ENCODE data around the gene TNFSF8. TPM values are rescaled to one million over a fixed set of nuclear protein-coding genes. Genes with fewer than 3 reads are reported as not detected.
A peak's percentile ranks its signal among the peaks of the same experiment; 100 is the strongest.

TNFSF8 gene
- total RNA-seq, 4 donors from 2014 or later = 0.54 to 3.9 (median 2.0) TPM

DNA sequence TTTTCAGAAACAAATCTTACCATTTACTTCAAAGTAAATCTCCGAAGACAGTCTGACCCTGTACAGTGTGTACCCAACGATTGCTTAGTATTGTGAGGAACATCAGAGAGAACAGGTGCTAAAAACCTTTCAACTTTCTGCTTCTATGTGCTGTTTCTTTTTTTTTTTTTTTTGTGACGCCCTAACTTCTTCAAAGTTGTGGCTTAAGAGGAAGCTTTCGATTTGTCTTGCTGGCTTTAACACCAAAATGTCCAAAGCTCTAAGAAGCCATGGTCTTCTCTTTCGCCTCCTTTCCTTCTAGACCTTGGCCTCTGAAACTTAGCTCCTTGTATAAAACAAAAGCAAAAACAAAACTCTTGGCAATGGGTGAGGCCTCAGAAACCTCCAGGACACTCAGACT is 1.2 kb downstream of the TNFSF8 start:
- no peaks in the 10 kb centered on the region for H3K9me3 ChIP-seq
- peaks cover 16% of the 10 kb centered on the region for H3K27me3 ChIP-seq
- no peak overlapping the region for H3K27ac ChIP-seq
- no peak overlapping the region for H3K4me3 ChIP-seq
- TF ChIP-seq, protein P1, sequence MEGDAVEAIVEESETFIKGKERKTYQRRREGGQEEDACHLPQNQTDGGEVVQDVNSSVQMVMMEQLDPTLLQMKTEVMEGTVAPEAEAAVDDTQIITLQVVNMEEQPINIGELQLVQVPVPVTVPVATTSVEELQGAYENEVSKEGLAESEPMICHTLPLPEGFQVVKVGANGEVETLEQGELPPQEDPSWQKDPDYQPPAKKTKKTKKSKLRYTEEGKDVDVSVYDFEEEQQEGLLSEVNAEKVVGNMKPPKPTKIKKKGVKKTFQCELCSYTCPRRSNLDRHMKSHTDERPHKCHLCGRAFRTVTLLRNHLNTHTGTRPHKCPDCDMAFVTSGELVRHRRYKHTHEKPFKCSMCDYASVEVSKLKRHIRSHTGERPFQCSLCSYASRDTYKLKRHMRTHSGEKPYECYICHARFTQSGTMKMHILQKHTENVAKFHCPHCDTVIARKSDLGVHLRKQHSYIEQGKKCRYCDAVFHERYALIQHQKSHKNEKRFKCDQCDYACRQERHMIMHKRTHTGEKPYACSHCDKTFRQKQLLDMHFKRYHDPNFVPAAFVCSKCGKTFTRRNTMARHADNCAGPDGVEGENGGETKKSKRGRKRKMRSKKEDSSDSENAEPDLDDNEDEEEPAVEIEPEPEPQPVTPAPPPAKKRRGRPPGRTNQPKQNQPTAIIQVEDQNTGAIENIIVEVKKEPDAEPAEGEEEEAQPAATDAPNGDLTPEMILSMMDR (IDR thresholded peaks at IDR 0.05) = no peak
- H3K36me3 ChIP-seq = no peaks in the 10 kb centered on the region
- 88 to 92% methylated on average over 2 to 5 of the region's 5 CpGs for WGBS, 2 donors (ENCODE audit: low coverage in 1 of 2)
- H3K4me1 ChIP-seq = no peaks in the 10 kb centered on the region
- no peak for ATAC-seq

DNA sequence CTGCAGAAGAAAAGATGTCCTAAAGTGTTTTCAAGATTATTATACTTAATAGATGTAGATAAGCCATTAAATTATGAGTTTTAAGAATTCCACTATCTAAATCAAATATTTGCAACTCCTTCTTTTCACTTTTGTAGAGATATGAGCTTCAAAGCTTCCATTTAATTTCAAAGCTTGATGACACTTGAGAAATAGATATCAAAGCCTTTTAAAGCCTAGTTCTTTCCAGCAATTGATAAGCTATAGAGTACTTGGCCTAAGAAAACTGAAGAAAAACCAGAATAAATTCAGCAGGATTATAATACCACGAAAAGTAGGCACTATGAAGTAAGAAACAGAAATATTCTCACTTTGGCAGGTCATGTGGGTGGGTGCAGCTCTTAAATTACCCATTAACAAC is 1.7 kb downstream of the TNFSF8 start:
- H3K36me3 ChIP-seq = no peaks in the 10 kb centered on the region
- H3K4me1 ChIP-seq = no peaks in the 10 kb centered on the region
- WGBS, 2 donors (ENCODE audit: low coverage in 1 of 2) = 57 to 71% methylated on average over 1 of the region's 1 CpG
- peak overlapping the region in 1 of 2 donors; percentile 20 for H3K4me3 ChIP-seq
- no peak for TF ChIP-seq POLR2A (IDR thresholded peaks at IDR 0.05)
- TF ChIP-seq, protein P1 (IDR thresholded peaks at IDR 0.05) = no peak
- TF ChIP-seq EP300 (IDR thresholded peaks at IDR 0.05) = no peak
- no peak for TF ChIP-seq POLR2AphosphoS5 (IDR thresholded peaks at IDR 0.05)
- no peak overlapping the region for H3K27ac ChIP-seq
- ATAC-seq = no peak
- no peaks in the 10 kb centered on the region for H3K9me3 ChIP-seq
- peaks cover 16% of the 10 kb centered on the region for H3K27me3 ChIP-seq

DNA sequence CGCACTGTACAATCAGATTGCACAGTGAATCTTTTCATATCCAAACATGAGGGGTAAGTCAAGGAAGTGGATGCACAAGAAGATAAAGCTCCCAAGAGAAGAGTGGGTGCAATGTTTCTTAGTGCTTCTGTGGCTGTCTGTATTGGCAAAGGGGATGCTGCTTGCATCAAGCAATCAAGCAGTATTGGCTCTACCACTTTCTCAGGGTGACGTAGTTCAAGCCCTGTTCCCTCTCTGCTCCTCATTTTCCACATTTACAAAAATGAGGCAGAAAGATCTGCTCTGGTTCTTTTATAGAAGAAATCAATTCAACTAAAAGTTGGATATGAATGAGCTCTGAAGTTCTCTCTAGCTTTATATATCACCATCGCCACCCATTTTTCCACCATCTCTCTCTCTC is 2.3 kb downstream of the TNFSF8 start:
- H3K4me3 ChIP-seq = peak overlapping the region in 1 of 2 donors; percentile 20
- H3K27ac ChIP-seq = no peak overlapping the region
- H3K9me3 ChIP-seq = no peaks in the 10 kb centered on the region
- H3K36me3 ChIP-seq = no peaks in the 10 kb centered on the region
- no peak for ATAC-seq
- peaks cover 16% of the 10 kb centered on the region for H3K27me3 ChIP-seq
- TF ChIP-seq POLR2AphosphoS5 (IDR thresholded peaks at IDR 0.05) (no peak), POLR2A (IDR thresholded peaks at IDR 0.05) (no peak), EP300 (IDR thresholded peaks at IDR 0.05) (no peak)
- TF ChIP-seq, protein P1 (IDR thresholded peaks at IDR 0.05) = no peak
- WGBS, 2 donors (ENCODE audit: low coverage in 1 of 2) = 94 to 100% methylated on average over 2 to 3 of the region's 3 CpGs
- no peaks in the 10 kb centered on the region for H3K4me1 ChIP-seq

DNA sequence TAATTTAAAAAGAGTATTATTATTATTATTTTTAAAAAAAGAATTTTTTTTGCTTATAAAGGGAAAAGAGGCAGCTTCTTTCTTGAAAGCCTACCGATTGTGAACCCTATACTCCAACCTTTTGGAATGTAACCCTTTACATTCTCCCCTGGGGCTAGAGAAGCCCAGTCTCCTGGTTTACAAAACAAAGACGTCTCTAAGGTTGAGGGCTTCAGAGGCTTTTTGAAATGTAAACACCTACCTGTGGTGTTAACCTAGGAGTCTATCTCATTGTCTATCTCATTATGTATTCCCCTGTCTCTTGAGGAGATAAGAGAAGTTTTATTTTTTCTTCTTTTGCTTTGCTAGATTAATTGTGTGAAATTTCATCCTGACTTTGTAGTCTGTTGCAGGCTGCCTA is 4.7 kb downstream of the TNFSF8 start:
- WGBS, 2 donors (ENCODE audit: low coverage in 1 of 2) = 49 to 83% methylated on average over 2 of the region's 2 CpGs
- Histone ChIP-seq H3K36me3 (no peaks in the 10 kb centered on the region), H3K27me3 (peaks cover 12% of the 10 kb centered on the region), H3K27ac (no peak overlapping the region), H3K9me3 (no peaks in the 10 kb centered on the region), H3K4me3 (no peak overlapping the region), H3K4me1 (no peaks in the 10 kb centered on the region)
- TF ChIP-seq POLR2AphosphoS5 (IDR thresholded peaks at IDR 0.05) = no peak
- no peak for TF ChIP-seq EP300 (IDR thresholded peaks at IDR 0.05)
- TF ChIP-seq, protein P1 (IDR thresholded peaks at IDR 0.05) = no peak
- TF ChIP-seq POLR2A (IDR thresholded peaks at IDR 0.05) = no peak
- no peak for ATAC-seq

DNA sequence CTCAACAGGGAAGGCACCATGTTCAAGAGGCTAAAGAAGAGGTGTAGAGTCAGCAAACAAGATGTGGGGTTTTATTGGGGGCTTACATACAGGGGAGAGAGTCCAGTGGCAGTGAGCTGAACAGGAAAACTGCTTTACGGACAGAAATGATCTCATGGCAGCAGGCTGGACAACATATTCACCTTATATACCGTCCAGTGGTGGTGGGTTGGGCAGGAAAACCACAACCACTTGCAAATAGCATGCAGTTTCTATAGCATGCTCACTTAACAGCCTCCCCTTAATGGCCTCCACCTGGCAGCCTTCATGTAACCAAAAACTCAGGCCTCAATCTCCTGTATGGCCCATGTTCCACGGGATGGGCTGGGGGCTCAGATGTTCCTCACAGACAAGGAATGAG is 5.4 kb downstream of the TNFSF8 start:
- ATAC-seq = no peak
- Histone ChIP-seq H3K27me3 (peaks cover 6% of the 10 kb centered on the region), H3K36me3 (no peaks in the 10 kb centered on the region), H3K4me1 (no peaks in the 10 kb centered on the region), H3K9me3 (no peaks in the 10 kb centered on the region), H3K4me3 (no peak overlapping the region), H3K27ac (no peak overlapping the region)
- no peak for TF ChIP-seq POLR2A (IDR thresholded peaks at IDR 0.05)
- 67 to 77% methylated on average over 3 of the region's 3 CpGs for WGBS, 2 donors (ENCODE audit: low coverage in 1 of 2)

DNA sequence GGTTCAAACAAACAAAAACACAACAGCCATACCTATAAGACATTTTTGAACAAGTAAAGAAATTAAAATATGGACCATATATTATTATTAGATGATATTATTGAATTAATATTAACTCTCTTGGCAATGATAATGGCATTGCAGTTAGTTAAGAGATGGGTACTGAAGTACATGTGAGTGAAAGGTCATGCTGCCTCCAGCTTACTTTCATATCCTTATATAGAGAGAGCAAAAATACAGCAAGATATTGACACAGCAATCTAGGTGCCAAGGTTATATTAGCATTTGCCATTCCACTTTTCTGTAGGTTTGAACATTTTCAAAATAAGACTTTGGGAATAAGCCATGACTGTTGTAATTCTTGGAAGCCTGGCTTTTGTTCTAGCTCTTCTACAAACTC is 6.1 kb downstream of the TNFSF8 start:
- no peak overlapping the region for H3K4me3 ChIP-seq
- H3K36me3 ChIP-seq = no peaks in the 10 kb centered on the region
- no peaks in the 10 kb centered on the region for H3K4me1 ChIP-seq
- ATAC-seq = no peak
- H3K27me3 ChIP-seq = peaks cover 5% of the 10 kb centered on the region
- H3K9me3 ChIP-seq = no peaks in the 10 kb centered on the region
- H3K27ac ChIP-seq = no peak overlapping the region
- TF ChIP-seq, protein P1 (IDR thresholded peaks at IDR 0.05) = no peak
- no peak for TF ChIP-seq POLR2A (IDR thresholded peaks at IDR 0.05)
- TF ChIP-seq POLR2AphosphoS5 (IDR thresholded peaks at IDR 0.05) = no peak
- no peak for TF ChIP-seq EP300 (IDR thresholded peaks at IDR 0.05)

Measured in gastroesophageal sphincter (tissue), 4 donors.